ENCODE results near the gene RBBP8NL. TPM values are rescaled to one million over a fixed set of nuclear protein-coding genes. Genes with fewer than 3 reads are reported as not detected.

RBBP8NL gene
- total RNA-seq, 1 experiment from 2014 or later, result 14.0 TPM

DNA sequence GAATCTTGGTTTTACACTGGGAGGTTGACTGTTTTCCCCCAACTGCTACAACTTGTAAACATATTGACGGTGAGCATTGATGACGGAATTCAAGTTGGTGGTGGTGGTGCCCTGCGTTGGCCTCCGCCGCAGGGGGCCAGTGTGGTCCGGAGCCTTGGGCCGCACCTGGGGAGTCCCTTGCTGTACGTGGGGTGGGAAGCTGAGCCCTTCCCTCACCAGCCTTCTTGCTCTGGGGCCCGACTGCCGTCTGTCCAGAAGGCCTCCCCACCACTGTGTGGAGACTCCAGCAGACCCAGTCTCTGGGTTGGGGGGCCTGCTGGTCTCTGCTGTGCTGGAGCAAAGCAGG lies 37.1 kb upstream of the RBBP8NL start:
- Histone ChIP-seq H3K9me3 (ENCODE audit: insufficient read depth, low read depth) (no peaks in the 10 kb centered on the region), H3K79me2 (ENCODE audit: low read depth) (no peaks in the 10 kb centered on the region), H3K36me3 (ENCODE audit: low read depth) (no peaks in the 10 kb centered on the region), H3K9me2 (ENCODE audit: insufficient read depth) (no peaks in the 10 kb centered on the region), H3K27me3 (ENCODE audit: insufficient read depth, low read depth) (peaks cover 21% of the 10 kb centered on the region), H3K4me3 (no peak overlapping the region), H3K4me1 (replicated peaks; ENCODE audit: insufficient read depth) (no peaks in the 10 kb centered on the region), H3K4me2 (no peak overlapping the region), H3F3A (ENCODE audit: insufficient read depth, low read depth) (no peaks in the 10 kb centered on the region), H2AFZ (no peak overlapping the region), H3K27ac (no peak overlapping the region), H4K20me1 (ENCODE audit: insufficient read depth) (no peaks in the 10 kb centered on the region)
- BruUV-seq (replicated peaks), result no TSS peak
- ChIA-PET POLR2A (ENCODE audit: unreplicated experiment) (no interaction called here), CTCF (no interaction called here)
- intact Hi-C loops (cut with micrococcal nuclease; ENCODE audit: unreplicated experiment), result no loop called here
- no peak for DNase-seq
- TF ChIP-seq, protein P1, sequence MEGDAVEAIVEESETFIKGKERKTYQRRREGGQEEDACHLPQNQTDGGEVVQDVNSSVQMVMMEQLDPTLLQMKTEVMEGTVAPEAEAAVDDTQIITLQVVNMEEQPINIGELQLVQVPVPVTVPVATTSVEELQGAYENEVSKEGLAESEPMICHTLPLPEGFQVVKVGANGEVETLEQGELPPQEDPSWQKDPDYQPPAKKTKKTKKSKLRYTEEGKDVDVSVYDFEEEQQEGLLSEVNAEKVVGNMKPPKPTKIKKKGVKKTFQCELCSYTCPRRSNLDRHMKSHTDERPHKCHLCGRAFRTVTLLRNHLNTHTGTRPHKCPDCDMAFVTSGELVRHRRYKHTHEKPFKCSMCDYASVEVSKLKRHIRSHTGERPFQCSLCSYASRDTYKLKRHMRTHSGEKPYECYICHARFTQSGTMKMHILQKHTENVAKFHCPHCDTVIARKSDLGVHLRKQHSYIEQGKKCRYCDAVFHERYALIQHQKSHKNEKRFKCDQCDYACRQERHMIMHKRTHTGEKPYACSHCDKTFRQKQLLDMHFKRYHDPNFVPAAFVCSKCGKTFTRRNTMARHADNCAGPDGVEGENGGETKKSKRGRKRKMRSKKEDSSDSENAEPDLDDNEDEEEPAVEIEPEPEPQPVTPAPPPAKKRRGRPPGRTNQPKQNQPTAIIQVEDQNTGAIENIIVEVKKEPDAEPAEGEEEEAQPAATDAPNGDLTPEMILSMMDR (conservative IDR thresholded peaks at IDR 0.05), result no peak
- no peak for TF ChIP-seq EZH2 (IDR thresholded peaks at IDR 0.05; ENCODE audit: low read depth)

DNA sequence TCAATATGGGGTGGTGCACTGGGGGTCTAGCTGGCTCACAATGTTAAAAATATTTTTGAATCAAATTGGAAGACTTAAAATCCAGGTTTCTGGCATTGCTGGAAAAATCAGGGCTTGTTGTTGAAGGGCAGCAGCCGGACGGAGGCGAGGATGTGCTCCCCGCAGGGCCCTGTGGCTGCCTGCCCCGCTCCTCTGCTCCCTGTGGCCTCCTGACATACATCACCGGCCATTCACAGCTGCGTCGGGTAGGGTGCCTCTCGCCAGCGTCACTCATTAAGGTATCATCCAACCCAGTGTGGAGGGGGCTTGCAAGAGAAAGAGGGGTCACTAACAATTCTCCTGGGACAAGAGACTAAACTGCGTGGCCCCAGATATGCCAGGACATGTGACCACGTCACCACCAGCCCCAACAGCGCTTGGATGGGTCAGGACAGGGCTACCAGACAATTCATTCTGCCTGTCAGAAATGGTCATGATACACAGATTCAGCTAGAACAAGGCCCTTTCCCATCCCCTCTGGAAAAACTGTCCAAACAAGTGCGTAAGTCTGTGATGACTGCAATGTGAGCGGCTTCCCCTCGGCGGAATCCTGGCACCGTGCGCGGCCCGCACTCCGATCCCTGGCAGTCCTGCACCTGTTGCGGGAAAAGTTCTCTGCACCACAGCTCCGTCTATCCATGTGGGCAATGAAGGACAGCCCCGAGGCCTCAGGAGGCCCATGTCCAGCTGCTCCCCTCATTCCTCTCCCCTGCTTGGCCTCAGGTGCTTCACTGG lies 36.5 kb upstream of the RBBP8NL start:
- Histone ChIP-seq H4K20me1 (ENCODE audit: insufficient read depth) (no peaks in the 10 kb centered on the region), H3K9me2 (ENCODE audit: insufficient read depth) (no peaks in the 10 kb centered on the region), H3K79me2 (ENCODE audit: low read depth) (no peaks in the 10 kb centered on the region), H3K27ac (no peak overlapping the region), H3F3A (ENCODE audit: insufficient read depth, low read depth) (no peaks in the 10 kb centered on the region), H3K4me1 (replicated peaks; ENCODE audit: insufficient read depth) (no peaks in the 10 kb centered on the region), H3K4me3 (no peak overlapping the region), H3K4me2 (no peak overlapping the region), H2AFZ (no peak overlapping the region), H3K9me3 (ENCODE audit: insufficient read depth, low read depth) (no peaks in the 10 kb centered on the region), H3K27me3 (ENCODE audit: insufficient read depth, low read depth) (peaks cover 17% of the 10 kb centered on the region), H3K36me3 (ENCODE audit: low read depth) (no peaks in the 10 kb centered on the region)
- no peak for TF ChIP-seq EZH2 (IDR thresholded peaks at IDR 0.05; ENCODE audit: low read depth)
- TF ChIP-seq, protein P1 (conservative IDR thresholded peaks at IDR 0.05), result no peak
- BruUV-seq (replicated peaks), result no TSS peak
- CTCF ChIA-PET, result no interaction called here
- POLR2A ChIA-PET (ENCODE audit: unreplicated experiment), result no interaction called here
- DNase-seq, result no peak
- intact Hi-C loops (cut with micrococcal nuclease; ENCODE audit: unreplicated experiment), result no loop called here

DNA sequence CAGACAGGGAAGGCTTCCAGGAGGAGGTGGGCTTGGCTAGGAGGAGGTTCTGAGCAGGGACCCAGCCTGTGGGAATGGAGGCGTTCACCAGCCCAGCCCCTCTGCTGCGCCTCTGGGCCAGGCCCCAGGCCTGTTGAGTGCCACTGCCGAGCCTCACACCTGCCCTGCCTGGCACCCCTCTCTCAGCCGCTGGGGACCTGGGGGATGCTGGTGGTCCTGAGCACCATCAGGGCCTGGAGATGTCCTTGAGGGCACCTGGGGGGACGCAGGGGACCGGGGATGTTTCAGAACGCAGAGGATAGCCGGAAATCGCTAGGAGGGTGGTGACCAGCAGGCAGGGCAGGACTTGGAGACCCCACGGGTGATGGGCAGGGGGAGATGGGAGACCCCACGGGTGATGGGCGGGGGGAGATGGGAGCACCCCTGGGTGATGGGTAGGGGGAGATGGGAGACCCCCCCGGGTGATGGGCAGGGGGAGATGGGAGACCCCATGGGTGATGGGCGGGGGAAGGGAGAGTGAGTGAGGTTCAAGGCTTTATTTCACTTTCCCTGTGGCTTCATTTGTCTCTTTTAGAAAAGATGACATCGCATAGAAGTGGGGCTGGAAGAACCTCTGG lies 35.7 kb upstream of the RBBP8NL start:
- no peaks in the 10 kb centered on the region for H3K79me2 ChIP-seq (ENCODE audit: low read depth)
- no peak overlapping the region for H2AFZ ChIP-seq
- no peaks in the 10 kb centered on the region for H4K20me1 ChIP-seq (ENCODE audit: insufficient read depth)
- no peaks in the 10 kb centered on the region for H3K4me1 ChIP-seq (replicated peaks; ENCODE audit: insufficient read depth)
- no peaks in the 10 kb centered on the region for H3K36me3 ChIP-seq (ENCODE audit: low read depth)
- no peaks in the 10 kb centered on the region for H3K9me3 ChIP-seq (ENCODE audit: insufficient read depth, low read depth)
- H3K4me3 ChIP-seq, result no peak overlapping the region
- DNase-seq, result no peak
- H3K27me3 ChIP-seq (ENCODE audit: insufficient read depth, low read depth), result peaks cover 20% of the 10 kb centered on the region
- intact Hi-C loops (cut with micrococcal nuclease; ENCODE audit: unreplicated experiment), result no loop called here
- POLR2A ChIA-PET (ENCODE audit: unreplicated experiment), result no interaction called here
- no TSS peak for BruUV-seq (replicated peaks)
- H3K9me2 ChIP-seq (ENCODE audit: insufficient read depth), result no peaks in the 10 kb centered on the region
- CTCF ChIA-PET, result no interaction called here
- H3F3A ChIP-seq (ENCODE audit: insufficient read depth, low read depth), result no peaks in the 10 kb centered on the region
- H3K4me2 ChIP-seq, result no peak overlapping the region
- H3K27ac ChIP-seq, result no peak overlapping the region
- no peak for TF ChIP-seq EZH2 (IDR thresholded peaks at IDR 0.05; ENCODE audit: low read depth)

Measured in PC-9 (cell line).